K562 (cell line): ENCODE results near the gene GTF2H4.

Source experiments
- CTCF ChIP-seq, 3 experiments: IDR thresholded peaks in 2 of 3; conservative IDR thresholded peaks in 1 of 3; 2 replicates each; pipeline ENCODE4 v1.5.1; 2011 to 2012; ENCODE audit warnings: low read length in 3 of 3, mild to moderate bottlenecking in 3 of 3, control low read depth in 2 of 3, improper control_type of control experiment in 1 of 3, inconsistent platforms in 1 of 3, low read depth in 1 of 3, mixed read lengths in 1 of 3, moderate library complexity in 1 of 3; ENCODE audit not compliant: insufficient read depth in 2 of 3
- E2F8 ChIP-seq: fragments of 450-650 bp; IDR thresholded peaks from 2 replicates; pipeline ENCODE4 v1.7.1; 2018; ENCODE audit warnings: mild to moderate bottlenecking, low read depth; ENCODE audit not compliant: partially characterized antibody
- ELF1 ChIP-seq: fragments of 200-800 bp; sonication (Bioruptor generic); IDR thresholded peaks from 2 replicates; pipeline ENCODE4 v1.6.1; 2016; ENCODE audit warnings: missing genetic modification characterization, missing compliant biosample characterization
- EP300 ChIP-seq: IDR thresholded peaks from 2 replicates; pipeline ENCODE4 v1.6.1; 2012; ENCODE audit warnings: low read length, improper control_type of control experiment
- EZH2 ChIP-seq: IDR thresholded peaks from 2 replicates; pipeline ENCODE4 v1.6.1; 2012; ENCODE audit warnings: low read depth, mild to moderate bottlenecking, inconsistent platforms, low read length, borderline replicate concordance
- GABPA ChIP-seq: fragments of 200-800 bp; sonication (Bioruptor generic); conservative IDR thresholded peaks from 2 replicates; pipeline ENCODE4 v1.6.1; 2016; ENCODE audit warnings: low read depth, missing genetic modification characterization, missing compliant biosample characterization
- HNRNPUL1 ChIP-seq: fragments of 200-400 bp; formaldehyde crosslinking; IDR thresholded peaks from 2 replicates; pipeline ENCODE4 v1.6.1; 2017; ENCODE audit warnings: low read length
- MECOM ChIP-seq: fragments of 250-450 bp; sonication (Bioruptor Pico); IDR thresholded peaks from 2 replicates; pipeline ENCODE4 v1.8.0; 2022; ENCODE audit warnings: inconsistent platforms
- PHF8 ChIP-seq: fragments of 200-600 bp; sonication (generic); IDR thresholded peaks from 2 replicates; pipeline ENCODE4 v1.6.1; 2012; ENCODE audit warnings: mixed run types, mild to moderate bottlenecking, inconsistent platforms, low read length, moderate library complexity, borderline replicate concordance
- POLR2A ChIP-seq: fragments of 450-650 bp; conservative IDR thresholded peaks from 2 replicates; pipeline ENCODE4 v1.6.1; 2016
- POLR2AphosphoS5 ChIP-seq: IDR thresholded peaks from 2 replicates; pipeline ENCODE4 v1.6.1; 2011; ENCODE audit warnings: mild to moderate bottlenecking, low read depth, low read length, moderate library complexity; ENCODE audit not compliant: control insufficient read depth, insufficient read depth
- PTTG1 ChIP-seq: fragments of 450-650 bp; IDR thresholded peaks from 2 replicates; pipeline ENCODE4 v1.6.1; 2016; ENCODE audit warnings: low read depth, mild to moderate bottlenecking, missing genetic modification characterization, missing compliant biosample characterization
- RNF2 ChIP-seq: sonication (generic); IDR thresholded peaks from 2 replicates; pipeline ENCODE4 v1.6.1; 2016
- ZNF277 ChIP-seq: fragments of 250-450 bp; sonication (Bioruptor Pico); IDR thresholded peaks from 2 replicates; pipeline ENCODE4 v1.8.0; 2022; ENCODE audit warnings: inconsistent platforms, mild to moderate bottlenecking, moderate library complexity, borderline replicate concordance

- TF ChIP-seq PTTG1 (no peak), ELF1 (tag) (no peak), EZH2 (no peak), MECOM (no peak), HNRNPUL1 (no peak), PHF8 (no peak), CTCF (IDR thresholded peaks at IDR 0.05 in 2 of 3, conservative IDR thresholded peaks at IDR 0.05 in 1 of 3; ENCODE audit: insufficient read depth in 2 of 3, low read depth in 1 of 3, low read length in 3 of 3) (peak; percentile 9 to 38 (median 23); a peak in 3 of 6 replicates), E2F8 (no peak), EP300 (no peak), RNF2 (no peak), ZNF277 (CRISPR knock-in tag) (no peak), POLR2A (no peak), GABPA (no peak), POLR2AphosphoS5 (no peak)
These were observed 14.9 kb upstream of the GTF2H4 start for GRCh38 chr6:30893001-30893591.
